DMS 273 (cell line): Measurements from ENCODE around the gene SARDH.
"Not testable (repeated sequence)": the region's sequence is repeated elsewhere in the genome, so short reads cannot be mapped to it uniquely, and the experiment has no call there.

Experiments used
- DNase-seq: peaks from one replicate; lab custom pipeline; 2025; ENCODE audit not compliant: unreplicated experiment; lab: John Stamatoyannopoulos, UW

SARDH gene

GRCh38 chr9:133775951-133776905 is 38.1 kb upstream of the SARDH start:
- no peak for DNase-seq

GRCh38 chr9:133775291-133775690 is 37.1 kb upstream of the SARDH start:
- no peak for DNase-seq

- no peak for DNase-seq
These were observed 36.6 kb upstream of the SARDH start for GRCh38 chr9:133774799-133775198.

- DNase-seq: no peak
These were observed 35.9 kb upstream of the SARDH start for GRCh38 chr9:133773889-133774655.

GRCh38 chr9:133772581-133772980 is 34.4 kb upstream of the SARDH start:
- no peak for DNase-seq

GRCh38 chr9:133771486-133772482 is 33.6 kb upstream of the SARDH start:
- no peak for DNase-seq

- DNase-seq: no peak
These were observed 32.1 kb upstream of the SARDH start for GRCh38 chr9:133770076-133770777.

- DNase-seq: no peak
These were observed 31.4 kb upstream of the SARDH start for GRCh38 chr9:133769511-133770075.

- peak; percentile 30 for DNase-seq
These were observed 30.8 kb upstream of the SARDH start for GRCh38 chr9:133768859-133769510.

- no peak for DNase-seq
These were observed 30.3 kb upstream of the SARDH start for GRCh38 chr9:133768371-133768858.

- DNase-seq: no peak
These were observed 29.5 kb upstream of the SARDH start for GRCh38 chr9:133767625-133768024.

- no peak for DNase-seq
These were observed 28.9 kb upstream of the SARDH start for GRCh38 chr9:133767008-133767407.

GRCh38 chr9:133766234-133766633 is 28.1 kb upstream of the SARDH start:
- DNase-seq: not testable (repeated sequence)

- DNase-seq: no peak
These were observed 25.4 kb upstream of the SARDH start for GRCh38 chr9:133763272-133764183.

GRCh38 chr9:133762488-133763271 is 24.5 kb upstream of the SARDH start:
- DNase-seq: no peak

- DNase-seq: no peak
These were observed 23.6 kb upstream of the SARDH start for GRCh38 chr9:133761641-133762248.

- no peak for DNase-seq
These were observed 22.6 kb upstream of the SARDH start for GRCh38 chr9:133760713-133761290.
